ENCODE results near the gene LACRT. TPM values are rescaled to one million over a fixed set of nuclear protein-coding genes. Genes with fewer than 3 reads are reported as not detected.
A peak's percentile ranks its signal among the peaks of the same experiment; 100 is the strongest.

Gene LACRT
- total and polyA plus RNA-seq, 2 experiments from 2014 or later, result not detected

DNA sequence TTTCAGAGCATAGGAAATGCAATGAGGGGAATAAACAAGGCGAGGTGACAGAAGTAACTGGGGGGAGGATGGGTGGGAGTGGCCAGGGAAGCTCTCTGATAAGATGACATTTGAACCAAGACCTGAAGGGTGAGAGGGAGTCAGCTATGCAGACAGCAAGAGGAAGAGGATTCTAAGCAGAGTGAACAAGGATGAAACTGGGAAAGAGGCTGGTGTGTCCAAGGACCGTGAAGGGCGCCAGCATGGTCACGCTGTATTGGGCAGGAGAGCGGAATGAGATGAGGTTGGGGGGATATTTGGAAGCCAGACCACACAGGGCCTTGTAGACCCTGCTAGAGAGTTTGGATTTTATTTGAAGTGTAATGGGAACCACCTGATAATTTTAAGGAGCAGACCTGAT lies 35.7 kb downstream of the LACRT start:
- no peak for TF ChIP-seq CTCF (IDR thresholded peaks at IDR 0.05; ENCODE audit: low read depth, low read length)
- Histone ChIP-seq H3K36me3 (no peaks in the 10 kb centered on the region), H3K27me3 (no peaks in the 10 kb centered on the region), H3K4me3 (no peak overlapping the region), H3K4me1 (ENCODE audit: low read depth) (peaks cover 9% of the 10 kb centered on the region), H3K27ac (no peak overlapping the region), H3K9me3 (ENCODE audit: low read depth) (no peaks in the 10 kb centered on the region)
- no peak for DNase-seq (ENCODE audit: low read depth in 1 of 2, low spot score in 1 of 2)

- Histone ChIP-seq H3K27me3 (no peaks in the 10 kb centered on the region), H3K9me3 (ENCODE audit: low read depth) (no peaks in the 10 kb centered on the region), H3K4me3 (no peak overlapping the region), H3K27ac (no peak overlapping the region), H3K36me3 (no peaks in the 10 kb centered on the region), H3K4me1 (ENCODE audit: low read depth) (peaks cover 15% of the 10 kb centered on the region)
- peak; percentile 75 to 83 for DNase-seq (ENCODE audit: low read depth in 1 of 2, low spot score in 1 of 2)
- TF ChIP-seq CTCF (IDR thresholded peaks at IDR 0.05; ENCODE audit: low read depth, low read length), result peak; percentile 93
These were observed 38.2 kb downstream of the LACRT start for GRCh38 chr12:54596526-54596946.

GRCh38 chr12:54595471-54595870 lies 39.2 kb downstream of the LACRT start:
- Histone ChIP-seq H3K4me3 (no peak overlapping the region), H3K27me3 (no peaks in the 10 kb centered on the region), H3K9me3 (ENCODE audit: low read depth) (no peaks in the 10 kb centered on the region), H3K4me1 (ENCODE audit: low read depth) (peaks cover 24% of the 10 kb centered on the region), H3K36me3 (no peaks in the 10 kb centered on the region), H3K27ac (no peak overlapping the region)
- no peak for DNase-seq (ENCODE audit: low read depth in 1 of 2, low spot score in 1 of 2)
- no peak for TF ChIP-seq CTCF (IDR thresholded peaks at IDR 0.05; ENCODE audit: low read depth, low read length)

DNA sequence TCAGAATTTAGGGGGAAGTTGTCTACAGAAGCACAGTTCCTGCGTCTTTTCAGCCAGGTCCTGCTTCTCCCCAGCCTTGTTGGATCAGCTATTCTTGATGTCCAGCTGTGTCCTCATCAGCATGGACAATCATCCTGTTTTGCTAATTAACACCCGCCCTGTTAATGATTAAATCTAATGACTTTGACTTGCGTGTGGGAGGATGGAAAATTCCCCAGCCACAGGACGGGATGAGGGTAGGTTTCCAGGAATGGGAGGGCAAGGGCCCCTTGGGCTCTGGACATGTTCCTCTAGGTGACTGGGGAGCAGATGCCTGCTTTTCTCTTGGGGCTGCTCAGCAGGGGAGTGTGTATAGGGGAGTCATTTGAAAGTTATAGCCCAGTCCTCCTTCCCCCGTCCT lies 41.0 kb downstream of the LACRT start:
- H3K36me3 ChIP-seq, result no peaks in the 10 kb centered on the region
- TF ChIP-seq CTCF (IDR thresholded peaks at IDR 0.05; ENCODE audit: low read depth, low read length), result no peak
- peaks cover 34% of the 10 kb centered on the region for H3K4me1 ChIP-seq (ENCODE audit: low read depth)

DNA sequence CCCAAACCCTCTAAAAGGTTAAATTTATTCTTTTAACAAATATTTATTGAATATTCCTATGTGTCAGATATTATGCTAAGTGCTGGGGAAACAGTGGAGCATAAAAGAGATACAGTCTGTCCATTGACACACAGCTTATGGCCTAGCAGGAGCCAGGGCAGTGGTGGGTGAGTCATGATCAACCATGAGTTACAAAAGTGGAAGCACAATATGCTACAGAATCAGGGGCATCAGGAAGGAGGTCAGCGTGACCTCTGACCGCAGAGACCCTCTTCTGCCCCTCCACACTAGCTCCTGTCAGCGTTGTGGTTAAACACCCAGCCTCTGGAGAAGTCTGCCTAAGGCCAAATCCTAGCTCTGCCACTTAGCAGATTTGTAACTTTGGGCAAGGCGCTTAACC lies 41.6 kb downstream of the LACRT start:
- no peaks in the 10 kb centered on the region for H3K36me3 ChIP-seq
- no peak for TF ChIP-seq CTCF (IDR thresholded peaks at IDR 0.05; ENCODE audit: low read depth, low read length)
- peaks cover 34% of the 10 kb centered on the region for H3K4me1 ChIP-seq (ENCODE audit: low read depth)
- no peaks in the 10 kb centered on the region for H3K27me3 ChIP-seq
- H3K4me3 ChIP-seq, result no peak overlapping the region
- DNase-seq (ENCODE audit: low read depth in 1 of 2, low spot score in 1 of 2), result no peak
- H3K9me3 ChIP-seq (ENCODE audit: low read depth), result no peaks in the 10 kb centered on the region
- no peak overlapping the region for H3K27ac ChIP-seq

More for the DNA sequence above, 41.0 kb downstream of the LACRT start:
- H3K27me3 ChIP-seq, result no peaks in the 10 kb centered on the region
- H3K27ac ChIP-seq, result no peak overlapping the region
- H3K4me3 ChIP-seq, result no peak overlapping the region
- H3K9me3 ChIP-seq (ENCODE audit: low read depth), result no peaks in the 10 kb centered on the region
- no peak for DNase-seq (ENCODE audit: low read depth in 1 of 2, low spot score in 1 of 2)

GRCh38 chr12:54592316-54592715 lies 42.4 kb downstream of the LACRT start:
- H3K27ac ChIP-seq, result no peak overlapping the region
- peak in 1 of 2 donors; percentile 30 for DNase-seq (ENCODE audit: low read depth in 1 of 2, low spot score in 1 of 2)
- H3K36me3 ChIP-seq, result no peaks in the 10 kb centered on the region
- TF ChIP-seq CTCF (IDR thresholded peaks at IDR 0.05; ENCODE audit: low read depth, low read length), result no peak
- no peaks in the 10 kb centered on the region for H3K9me3 ChIP-seq (ENCODE audit: low read depth)
- no peak overlapping the region for H3K4me3 ChIP-seq
- peaks cover 34% of the 10 kb centered on the region for H3K4me1 ChIP-seq (ENCODE audit: low read depth)
- H3K27me3 ChIP-seq, result no peaks in the 10 kb centered on the region
